MCF 10A (cell line): ENCODE measurements around the gene CTCFL. TPM values are rescaled to one million over a fixed set of nuclear protein-coding genes. Genes with fewer than 3 reads are reported as not detected.

ENCODE experiments used
- BruUV-seq: library from RNA; stranded (reverse); fragments of 400-500 nt; replicated peaks from 2 replicates; lab custom pipeline; 2021; lab: Mats Ljungman, UMichigan
- CTCF ChIA-PET: fragments of 300-600 bp; sonication (Branson Sonifier 250); formaldehyde crosslinking; extraction: SDS; loops from one replicate; lab custom pipeline; 2021; ENCODE audit warnings: antibody characterized with exemption, inconsistent platforms; lab: Yijun Ruan, JAX
- POLR2A ChIA-PET: fragments of 300-600, 350-650 bp; sonication (Branson Sonifier 250); formaldehyde crosslinking; extraction: SDS; loops from one replicate; lab custom pipeline; 2020; ENCODE audit warnings: antibody characterized with exemption, inconsistent platforms; lab: Yijun Ruan, JAX
- DNase-seq: peaks from one replicate; pipeline ENCODE4 v3.0.0-alpha.2; 2018; ENCODE audit not compliant: unreplicated experiment
- H3K27ac Mint-ChIP-seq: one replicate; pipeline ENCODE4 v1.8.0; 2022; ENCODE audit warnings: mild to moderate bottlenecking, low read depth, mixed read lengths; ENCODE audit not compliant: unreplicated experiment
- H3K27me3 Mint-ChIP-seq: one replicate; pipeline ENCODE4 v1.8.0; 2022; ENCODE audit warnings: mixed read lengths; ENCODE audit not compliant: insufficient read depth, unreplicated experiment
- H3K36me3 Mint-ChIP-seq: one replicate; pipeline ENCODE4 v1.8.0; 2022; ENCODE audit warnings: mild to moderate bottlenecking, moderate library complexity, mixed read lengths; ENCODE audit not compliant: insufficient read depth, unreplicated experiment
- H3K4me1 Mint-ChIP-seq: one replicate; pipeline ENCODE4 v1.8.0; 2022; ENCODE audit warnings: mixed read lengths; ENCODE audit not compliant: insufficient read depth, unreplicated experiment
- H3K4me3 Mint-ChIP-seq: one replicate; pipeline ENCODE4 v1.8.0; 2022; ENCODE audit warnings: mild to moderate bottlenecking, moderate library complexity, mixed read lengths; ENCODE audit not compliant: unreplicated experiment
- H3K9me3 Mint-ChIP-seq: one replicate; pipeline ENCODE4 v1.8.0; 2022; ENCODE audit warnings: mixed read lengths; ENCODE audit not compliant: unreplicated experiment
- intact Hi-C: fragments of 100-400 bp; cut with micrococcal nuclease; formaldehyde crosslinking; loops from 2 replicates; pipeline ENCODE4 v1.14.1; 2022
- total RNA-seq: library from RNA; stranded (reverse); gene quantifications from 2 replicates; pipeline ENCODE4 v1.2.3, GENCODE V29; 2022
- TF ChIP-seq, protein P1 (sequence below): fragments of 200-600 bp; IDR thresholded peaks from one replicate; pipeline ENCODE4 v1.8.0; 2022; ENCODE audit warnings: antibody characterized with exemption, mild to moderate bottlenecking; ENCODE audit not compliant: unreplicated experiment

CTCFL gene
- total RNA-seq, 1 experiment from 2014 or later, result not detected

DNA sequence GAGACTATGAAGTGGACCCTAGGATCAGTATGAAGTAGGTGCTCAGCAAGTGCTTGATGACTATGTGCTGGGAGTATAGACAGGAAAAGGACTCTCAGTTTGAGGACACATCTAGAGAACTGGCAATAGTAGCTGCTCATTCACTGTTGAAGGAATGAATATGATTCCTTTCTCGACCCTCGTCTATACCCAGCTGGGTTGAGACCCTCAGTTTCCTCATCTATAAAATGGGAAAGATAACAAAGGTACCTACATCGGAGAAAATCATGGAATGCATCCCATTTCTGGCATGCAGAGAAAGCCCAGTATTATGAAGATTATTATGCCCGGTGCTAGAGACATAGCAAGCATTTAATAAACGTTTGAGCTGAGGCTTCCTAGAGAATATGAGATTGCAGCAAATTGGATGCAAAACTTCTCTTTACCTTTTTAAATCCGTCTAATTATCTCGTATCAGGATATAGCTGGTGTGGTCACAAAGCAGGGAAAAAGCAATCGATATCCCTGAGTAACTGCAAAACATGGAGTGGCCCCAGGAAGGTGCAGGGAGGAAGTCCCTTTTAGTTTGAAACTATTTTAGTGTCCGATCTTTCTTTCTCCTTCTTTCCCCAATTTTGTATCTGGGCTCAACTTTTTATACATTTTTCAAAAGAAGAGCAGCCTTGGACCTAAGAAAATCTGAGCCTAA is 33.1 kb upstream of the CTCFL start:
- Mint-ChIP-seq H3K4me1 (peaks cover 6% of the 10 kb centered on the region), H3K4me3 (no peak overlapping the region), H3K36me3 (peaks cover 6% of the 10 kb centered on the region), H3K27ac (peak overlapping the region; percentile 59), H3K27me3 (peaks cover 96% of the 10 kb centered on the region), H3K9me3 (no peaks in the 10 kb centered on the region)
- no TSS peak for BruUV-seq
- CTCF ChIA-PET, result interaction anchor here (0.6 kb wide), 1 partner anchor 1201 kb away, joined by 3 read pairs; no protein-coding TSS in a partner anchor
- TF ChIP-seq, protein P1, sequence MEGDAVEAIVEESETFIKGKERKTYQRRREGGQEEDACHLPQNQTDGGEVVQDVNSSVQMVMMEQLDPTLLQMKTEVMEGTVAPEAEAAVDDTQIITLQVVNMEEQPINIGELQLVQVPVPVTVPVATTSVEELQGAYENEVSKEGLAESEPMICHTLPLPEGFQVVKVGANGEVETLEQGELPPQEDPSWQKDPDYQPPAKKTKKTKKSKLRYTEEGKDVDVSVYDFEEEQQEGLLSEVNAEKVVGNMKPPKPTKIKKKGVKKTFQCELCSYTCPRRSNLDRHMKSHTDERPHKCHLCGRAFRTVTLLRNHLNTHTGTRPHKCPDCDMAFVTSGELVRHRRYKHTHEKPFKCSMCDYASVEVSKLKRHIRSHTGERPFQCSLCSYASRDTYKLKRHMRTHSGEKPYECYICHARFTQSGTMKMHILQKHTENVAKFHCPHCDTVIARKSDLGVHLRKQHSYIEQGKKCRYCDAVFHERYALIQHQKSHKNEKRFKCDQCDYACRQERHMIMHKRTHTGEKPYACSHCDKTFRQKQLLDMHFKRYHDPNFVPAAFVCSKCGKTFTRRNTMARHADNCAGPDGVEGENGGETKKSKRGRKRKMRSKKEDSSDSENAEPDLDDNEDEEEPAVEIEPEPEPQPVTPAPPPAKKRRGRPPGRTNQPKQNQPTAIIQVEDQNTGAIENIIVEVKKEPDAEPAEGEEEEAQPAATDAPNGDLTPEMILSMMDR, result no peak
- intact Hi-C loops, result no loop called here
- POLR2A ChIA-PET, result interaction anchor here (0.7 to 1.6 kb wide), 2 partner anchors 9 to 1320 kb away, joined by 3 read pairs; no protein-coding TSS in a partner anchor
- DNase-seq, result no peak

DNA sequence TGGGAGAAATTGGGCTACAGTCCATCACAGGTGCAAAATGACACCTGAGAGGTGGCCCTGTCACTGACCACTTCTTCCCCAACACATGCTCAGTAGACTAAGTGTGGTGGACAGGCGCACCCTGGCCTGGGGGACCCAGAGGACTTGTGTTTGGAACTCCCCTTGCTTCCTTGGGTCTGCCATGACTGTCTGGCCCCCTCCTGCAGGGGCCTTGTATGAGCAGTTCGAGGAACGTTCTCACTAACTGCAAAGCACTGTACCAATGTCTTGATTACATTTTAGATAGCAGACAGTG is 32.0 kb upstream of the CTCFL start:
- H3K27me3 Mint-ChIP-seq, result peaks cover 99% of the 10 kb centered on the region
- H3K4me1 Mint-ChIP-seq, result peaks cover 6% of the 10 kb centered on the region
- intact Hi-C loops, result no loop called here
- H3K27ac Mint-ChIP-seq, result no peak overlapping the region
- no peaks in the 10 kb centered on the region for H3K9me3 Mint-ChIP-seq
- no peak for DNase-seq
- H3K36me3 Mint-ChIP-seq, result peaks cover 6% of the 10 kb centered on the region
- POLR2A ChIA-PET, result interaction anchor here (0.6 kb wide), 1 partner anchor 1449 kb away, joined by 3 read pairs; no protein-coding TSS in a partner anchor
- no TSS peak for BruUV-seq
- TF ChIP-seq, protein P1, result no peak
- no peak overlapping the region for H3K4me3 Mint-ChIP-seq
- CTCF ChIA-PET, result interaction anchor here (0.6 to 0.7 kb wide), 2 partner anchors 650 to 1815 kb away, joined by 3 read pairs; no protein-coding TSS in a partner anchor

DNA sequence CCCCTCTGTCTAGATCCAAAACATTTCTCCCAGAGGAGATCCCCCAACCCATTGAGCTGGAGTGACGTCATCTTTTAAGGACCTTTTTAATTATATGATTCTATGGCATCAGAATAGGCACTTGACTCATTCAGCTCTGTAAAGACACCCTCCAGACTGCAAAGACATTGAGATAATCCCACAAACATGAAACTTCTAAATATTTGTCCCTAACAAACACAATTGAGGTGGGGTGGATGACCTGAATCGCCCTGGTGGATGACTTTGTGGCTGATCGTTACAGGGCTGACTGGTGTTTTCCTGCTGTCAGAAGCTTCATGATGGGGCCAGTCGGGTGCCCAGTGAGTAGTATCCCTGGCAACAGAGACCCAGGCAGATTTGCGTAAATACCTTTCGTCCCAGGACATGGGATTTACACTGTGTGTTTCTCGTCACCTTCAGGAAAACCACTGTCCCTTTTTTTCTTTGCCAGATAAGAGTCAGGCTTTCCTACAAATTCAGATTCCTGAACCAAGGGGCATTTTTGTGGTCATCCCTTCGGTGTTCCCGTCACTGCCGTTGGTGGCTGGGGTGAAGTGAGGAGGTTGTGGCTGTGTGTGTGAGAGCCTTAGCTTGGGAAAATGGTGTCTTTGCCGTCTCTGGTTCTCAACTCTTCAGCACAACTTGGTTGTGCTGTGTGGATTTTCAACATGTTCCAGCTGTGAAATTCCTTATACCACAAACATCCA is 30.7 kb upstream of the CTCFL start:
- H3K4me1 Mint-ChIP-seq, result peaks cover 2% of the 10 kb centered on the region
- peaks cover 99% of the 10 kb centered on the region for H3K27me3 Mint-ChIP-seq
- no peaks in the 10 kb centered on the region for H3K9me3 Mint-ChIP-seq
- H3K4me3 Mint-ChIP-seq, result no peak overlapping the region
- POLR2A ChIA-PET, result no interaction called here
- TF ChIP-seq, protein P1, result no peak
- CTCF ChIA-PET, result interaction anchor here (0.6 to 1.3 kb wide), 3 partner anchors 9 to 926 kb away, joined by 3 to 4 read pairs (median 4); no protein-coding TSS in a partner anchor
- no peak for DNase-seq
- BruUV-seq, result no TSS peak
- intact Hi-C loops, result no loop called here
- no peak overlapping the region for H3K27ac Mint-ChIP-seq
- peaks cover 6% of the 10 kb centered on the region for H3K36me3 Mint-ChIP-seq

DNA sequence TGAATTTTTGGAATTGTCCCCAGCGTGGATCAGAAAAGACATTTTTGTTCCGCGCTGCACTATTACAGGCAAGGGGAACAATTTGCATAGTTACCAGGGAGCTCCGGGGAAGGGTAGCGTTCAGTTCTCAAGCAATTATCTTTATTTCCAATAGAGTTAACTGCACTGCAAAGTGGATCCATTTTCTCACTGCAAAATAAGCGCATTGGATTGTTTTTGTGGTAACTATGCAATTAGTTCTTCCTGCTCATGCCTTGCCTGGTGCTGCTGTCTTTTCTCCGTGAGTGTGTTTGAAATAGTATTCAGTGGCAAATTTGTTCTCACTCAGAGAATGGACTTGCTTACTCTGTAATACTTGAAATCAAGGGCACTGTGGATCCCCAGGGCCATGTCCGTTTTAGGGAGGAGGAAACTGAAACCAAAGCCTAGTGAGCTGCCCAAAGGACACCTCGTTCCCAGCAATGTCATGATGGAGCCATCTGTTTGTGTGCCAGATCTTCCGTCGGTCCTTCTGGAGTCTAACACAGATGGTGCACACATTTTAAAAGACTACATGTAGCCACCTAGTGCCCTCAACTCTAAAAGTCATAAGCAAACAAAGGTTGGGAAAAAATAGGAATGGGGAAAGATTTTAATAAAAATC is 28.6 kb upstream of the CTCFL start:
- POLR2A ChIA-PET, result no interaction called here
- Mint-ChIP-seq H3K4me1 (no peaks in the 10 kb centered on the region), H3K36me3 (peaks cover 8% of the 10 kb centered on the region), H3K9me3 (no peaks in the 10 kb centered on the region), H3K4me3 (no peak overlapping the region), H3K27me3 (peaks cover 99% of the 10 kb centered on the region), H3K27ac (no peak overlapping the region)
- no peak for DNase-seq
- TF ChIP-seq, protein P1, result no peak
- CTCF ChIA-PET, result interaction anchor here (0.6 to 1.5 kb wide), 3 partner anchors 43 to 970 kb away, joined by 3 to 7 read pairs (median 3); no protein-coding TSS in a partner anchor
- intact Hi-C loops, result no loop called here
- no TSS peak for BruUV-seq
